Activated CD4-positive, alpha-beta T cell treated with anti-CD3 and anti-CD28 coated beads, Interleukin-10, Interleukin-2, amounts not matched to agents 100 ng/mL and 50 ng/mL, durations not matched to agents 16 hours and 8 hours (primary cell): Measurements from ENCODE around the gene MRTFB.
"Not testable (repeated sequence)": the region's sequence is repeated elsewhere in the genome, so short reads cannot be mapped to it uniquely, and the experiment has no call there.

Experiments
- DNase-seq: peaks from one replicate; pipeline ENCODE4 v3.0.0-alpha.2; 2020

The MRTFB gene

GRCh38 chr16:14135704-14136103 is 64.6 kb downstream of the MRTFB start:
- DNase-seq, result no peak

GRCh38 chr16:14139872-14140271 is 68.8 kb downstream of the MRTFB start:
- DNase-seq, result peak; percentile 3

DNA sequence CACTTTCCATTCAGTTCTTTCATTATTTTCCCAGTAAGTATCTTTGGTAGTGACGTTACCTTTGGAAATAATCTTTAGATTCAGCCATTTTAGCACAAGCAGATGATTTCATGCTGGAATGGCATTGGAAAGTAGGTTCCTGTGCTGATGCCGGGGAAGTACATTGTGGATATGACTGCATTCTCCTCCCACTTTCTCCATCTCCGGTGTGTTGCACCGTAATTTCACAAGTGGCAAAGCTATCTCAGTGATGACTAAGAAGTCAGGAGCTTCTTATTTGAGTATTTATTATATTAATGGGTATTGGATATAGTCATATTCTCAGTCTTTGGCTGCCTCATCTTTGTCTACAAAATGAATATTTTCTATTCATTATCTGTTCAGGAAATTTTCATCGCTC is 69.8 kb downstream of the MRTFB start:
- DNase-seq, result no peak

GRCh38 chr16:14146445-14146844 is 75.3 kb downstream of the MRTFB start:
- DNase-seq, result no peak

- DNase-seq, result no peak
Observed at GRCh38 chr16:14148016-14148415, 76.9 kb downstream of the MRTFB start.

DNA sequence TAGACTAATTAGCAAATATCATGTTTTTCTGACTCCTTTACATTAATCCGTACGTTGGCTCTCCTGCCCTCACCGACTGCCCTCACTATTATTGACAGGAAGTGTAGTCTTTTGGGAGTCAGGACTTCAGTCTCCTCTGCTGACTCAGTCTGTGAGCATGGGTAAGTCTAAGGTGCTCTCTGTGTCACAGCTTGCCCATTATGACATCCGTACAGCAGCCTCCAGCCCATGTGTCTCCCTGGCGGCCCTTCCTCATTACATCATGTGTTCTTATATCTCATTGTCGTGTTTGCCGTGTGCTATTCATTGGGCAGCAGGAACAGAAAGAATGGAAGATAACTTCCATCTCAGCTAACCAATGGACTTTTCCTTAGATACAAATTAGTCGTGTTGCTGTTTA is 77.5 kb downstream of the MRTFB start:
- no peak for DNase-seq

GRCh38 chr16:14150796-14151195 is 79.7 kb downstream of the MRTFB start:
- DNase-seq, result no peak

GRCh38 chr16:14151256-14152030 is 80.3 kb downstream of the MRTFB start:
- no peak for DNase-seq

- DNase-seq, result no peak
Observed at GRCh38 chr16:14155572-14156190, 84.6 kb downstream of the MRTFB start.

GRCh38 chr16:14164916-14165662 is 94.0 kb downstream of the MRTFB start:
- no peak for DNase-seq

DNA sequence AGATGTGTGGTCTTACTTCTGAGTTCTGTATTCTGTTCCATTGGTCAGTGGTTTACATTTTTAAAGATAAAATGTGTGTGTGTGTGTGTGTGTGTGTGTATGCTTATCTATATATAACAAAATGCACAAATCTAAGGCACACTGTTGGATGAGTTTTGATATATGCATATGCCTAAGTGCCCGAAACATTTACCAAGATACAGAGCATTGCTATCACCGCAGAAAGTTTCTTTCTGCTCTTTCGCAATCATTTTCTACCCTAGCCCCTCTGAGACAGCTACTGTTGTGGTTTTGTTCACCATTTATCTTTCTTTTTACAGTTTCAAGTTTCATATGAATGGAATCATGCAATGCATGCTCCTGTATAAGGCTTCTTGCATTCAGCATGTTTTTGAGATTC is 97.0 kb downstream of the MRTFB start:
- DNase-seq, result no peak

DNA sequence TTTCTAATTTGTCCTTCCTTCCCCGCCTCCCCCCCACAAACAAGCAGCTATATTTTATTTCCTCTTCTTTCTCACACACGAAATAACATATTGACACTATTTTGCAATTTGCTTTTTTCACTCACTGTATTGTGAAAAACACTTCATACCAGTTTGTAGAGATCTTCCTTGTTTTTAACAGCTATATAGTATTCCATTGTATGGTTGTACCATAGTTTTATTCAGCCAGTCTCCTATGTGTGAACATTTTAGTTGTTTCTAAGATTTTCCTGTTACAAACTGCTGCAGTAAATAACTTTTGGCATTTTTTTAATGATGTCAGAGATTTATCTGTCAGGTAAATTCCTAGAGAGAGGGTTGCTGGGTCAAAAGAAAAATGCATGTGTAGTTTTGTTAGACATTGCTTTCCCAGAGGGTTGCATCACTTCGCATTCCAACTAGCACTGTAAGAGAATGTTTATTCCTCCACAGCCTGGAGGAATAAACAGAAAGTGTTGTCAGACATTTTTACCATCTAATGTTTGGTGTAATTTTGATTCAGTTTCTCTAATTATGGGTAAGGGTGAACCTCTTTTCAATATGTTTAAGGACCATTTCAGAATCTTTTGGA is 101.2 kb downstream of the MRTFB start:
- no peak for DNase-seq

- no peak for DNase-seq
Observed at GRCh38 chr16:14175086-14175485, 104.0 kb downstream of the MRTFB start.

- DNase-seq, result no peak
Observed at GRCh38 chr16:14177704-14178103, 106.6 kb downstream of the MRTFB start.

GRCh38 chr16:14179116-14179515 is 108.0 kb downstream of the MRTFB start:
- no peak for DNase-seq

- no peak for DNase-seq
Observed at GRCh38 chr16:14180481-14180944, 109.4 kb downstream of the MRTFB start.

- no peak for DNase-seq
Observed at GRCh38 chr16:14181371-14182050, 110.4 kb downstream of the MRTFB start.

DNA sequence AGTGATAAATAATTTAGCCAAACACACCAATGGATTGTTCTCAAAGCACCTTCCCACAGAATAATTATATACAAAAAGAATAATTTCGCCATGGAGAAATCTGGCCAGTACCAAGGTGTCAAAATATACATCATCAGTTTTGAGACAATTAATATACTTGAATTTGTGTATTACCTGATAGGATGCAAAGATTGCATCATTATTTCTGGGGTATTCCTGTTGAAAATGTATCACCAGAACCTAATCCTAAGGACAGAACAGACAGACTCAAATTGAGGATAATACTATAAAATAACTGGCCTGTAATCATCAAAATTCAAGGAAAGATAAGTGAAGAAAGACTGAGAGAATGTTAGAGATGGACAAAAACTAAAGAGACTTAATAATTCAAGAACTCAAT is 111.9 kb downstream of the MRTFB start:
- DNase-seq, result no peak

DNA sequence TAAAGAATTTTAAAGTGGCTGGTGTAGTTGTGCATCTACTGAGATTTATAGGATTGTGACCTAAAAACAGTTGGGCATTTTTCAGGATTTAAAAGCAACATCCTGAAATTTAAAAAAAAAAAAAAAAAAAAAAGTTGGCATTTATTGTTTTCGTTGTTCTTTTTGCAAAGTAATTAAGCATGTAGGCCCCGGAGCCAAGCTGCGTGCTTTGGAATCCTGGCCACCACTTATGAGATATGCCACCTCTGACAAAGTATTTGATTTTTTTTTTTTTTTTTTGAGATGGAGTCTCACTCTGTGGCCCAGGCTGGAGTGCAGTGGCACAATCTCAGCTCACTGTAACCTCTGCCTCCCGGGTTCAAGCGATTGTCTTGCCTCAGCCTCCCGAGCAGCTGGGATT is 112.8 kb downstream of the MRTFB start:
- DNase-seq, result not testable (repeated sequence)

DNA sequence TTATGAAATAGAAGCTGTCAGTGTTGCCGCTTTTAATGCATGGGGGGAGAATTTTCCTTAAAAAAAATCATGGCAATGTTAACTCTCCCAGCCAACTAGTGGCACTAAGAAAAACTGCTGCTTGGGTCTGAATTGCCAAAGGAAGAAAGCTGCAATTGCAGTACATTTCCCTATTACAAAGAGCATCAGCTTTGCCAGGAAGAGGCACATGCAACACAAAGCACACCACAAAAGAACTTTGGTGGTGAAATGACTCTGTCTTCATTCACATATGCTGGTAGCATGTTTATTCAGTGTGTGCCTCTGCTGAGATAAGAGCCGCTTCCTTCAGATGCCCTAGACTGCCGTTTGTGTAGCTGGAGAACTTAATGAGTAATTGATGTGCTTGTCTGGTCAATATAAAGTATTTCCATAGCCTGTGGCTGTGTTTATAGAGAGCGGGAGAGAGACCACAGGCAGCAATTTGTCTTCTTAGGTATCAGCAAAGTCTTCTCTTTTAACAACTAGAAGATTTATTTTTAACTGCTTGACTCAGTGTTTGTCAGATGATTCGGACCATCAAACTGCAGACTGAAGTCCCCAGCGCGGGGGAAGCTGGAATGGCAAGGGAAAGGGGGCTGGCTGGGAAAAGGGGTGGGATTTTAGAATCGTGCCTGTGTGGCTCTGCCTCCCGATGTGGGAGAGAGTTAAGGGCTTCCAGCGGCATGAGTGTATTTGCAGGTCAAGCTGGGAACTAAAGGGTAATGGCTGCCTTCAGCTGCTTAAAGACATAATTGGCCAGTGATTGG is 115.1 kb downstream of the MRTFB start:
- peak; percentile 76 for DNase-seq

DNA sequence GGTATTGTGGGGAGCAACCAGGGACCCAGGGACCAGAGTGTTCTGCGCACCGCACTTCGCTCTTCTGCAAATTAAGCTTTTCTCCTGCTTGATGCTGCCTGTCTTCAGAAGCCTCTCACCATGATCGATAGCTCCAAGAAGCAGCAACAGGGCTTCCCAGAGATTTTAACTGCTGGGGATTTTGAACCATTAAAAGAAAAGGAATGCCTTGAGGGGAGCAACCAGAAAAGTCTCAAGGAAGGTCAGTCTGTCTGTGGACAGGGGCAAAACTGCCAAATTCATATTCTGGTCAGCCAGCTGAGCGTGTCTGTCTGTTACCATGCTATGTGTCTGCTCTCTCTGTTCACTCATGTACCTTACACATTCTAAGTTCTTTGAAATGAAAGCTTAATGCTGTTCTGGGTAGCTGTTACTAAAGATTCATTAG is 115.7 kb downstream of the MRTFB start:
- no peak for DNase-seq
